BLaER1 treated with 17β-estradiol and CSF1 and Interleukin-3, amounts not matched to agents 10 nM and 100 nM (cell line): ENCODE measurements around the gene ZFP36L2.

Source experiments
- H3K27ac ChIP-seq, 11 experiments: shearing (Covaris generic); formaldehyde crosslinking; 2 replicates each; pipeline ENCODE4 v1.8.1; 2022
- H3K27me3 ChIP-seq, 11 experiments: shearing (Covaris generic); formaldehyde crosslinking; 2 replicates each; pipeline ENCODE4 v1.8.1; 2022
- H3K36me3 ChIP-seq, 11 experiments: shearing (Covaris generic); formaldehyde crosslinking; 2 replicates each; pipeline ENCODE4 v1.8.1; 2022
- H3K4me1 ChIP-seq, 10 experiments: shearing (Covaris generic); formaldehyde crosslinking; 2 replicates each; pipeline ENCODE4 v1.8.1; 2022
- H3K4me2 ChIP-seq, 11 experiments: shearing (Covaris generic); formaldehyde crosslinking; 2 replicates each; pipeline ENCODE4 v1.8.1; 2022
- H3K4me3 ChIP-seq, 10 experiments: shearing (Covaris generic); formaldehyde crosslinking; 2 replicates each; pipeline ENCODE4 v1.8.1; 2022
- H3K9ac ChIP-seq, 11 experiments: shearing (Covaris generic); formaldehyde crosslinking; 2 replicates each; pipeline ENCODE4 v1.8.1; 2022
- H3K9me3 ChIP-seq, 11 experiments: shearing (Covaris generic); formaldehyde crosslinking; replicated peaks in 1 of 11; 2 replicates each; pipeline ENCODE4 v1.8.1; 2022
- H4K20me1 ChIP-seq, 11 experiments: shearing (Covaris generic); formaldehyde crosslinking; 2 replicates each; pipeline ENCODE4 v1.8.1; 2022
- Cebpa-rat ChIP-seq, 11 experiments: shearing (Covaris generic); IDR thresholded peaks; 2 replicates each; pipeline ENCODE4 v1.8.1; 2022

The ZFP36L2 gene

DNA sequence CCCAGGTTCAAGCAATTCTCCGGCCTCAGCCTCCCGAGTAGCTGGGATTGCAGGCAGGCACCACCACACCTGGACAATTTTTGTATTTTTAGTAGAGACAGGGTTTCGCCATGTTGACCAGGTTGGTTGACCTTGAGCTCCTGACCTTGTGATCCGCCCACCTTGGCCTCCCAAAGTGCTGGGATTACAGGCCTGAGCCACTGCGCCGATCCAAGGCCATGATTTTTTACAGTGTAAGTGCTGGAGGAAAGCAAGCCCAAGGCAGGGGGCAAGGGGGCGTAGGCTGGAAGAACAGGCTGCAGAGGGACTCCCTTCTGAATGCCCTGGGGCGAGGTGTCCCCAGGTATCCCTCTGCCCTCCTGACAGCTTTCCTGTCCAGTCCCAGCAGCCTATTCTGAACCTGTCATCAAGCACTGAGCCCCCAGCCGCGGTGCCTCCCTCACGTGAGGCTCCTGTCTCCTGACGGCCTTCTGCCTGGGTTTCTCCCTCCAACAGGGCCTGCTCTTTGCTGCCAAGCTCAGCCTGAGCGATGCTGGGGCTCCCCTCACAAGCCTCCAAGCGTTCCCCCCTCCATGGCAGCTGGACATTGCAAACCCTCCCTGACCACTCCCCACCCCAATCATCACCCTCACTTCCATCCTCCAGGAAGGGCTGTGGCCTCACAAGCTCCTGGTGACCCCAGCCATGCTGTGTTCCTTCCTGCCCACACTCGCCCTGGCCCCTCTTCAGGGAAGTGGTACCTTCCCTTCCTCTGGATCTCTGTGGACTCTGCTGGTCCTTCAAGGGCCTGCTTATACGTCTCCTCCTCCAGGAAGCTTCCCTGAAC is 37.6 kb downstream of the ZFP36L2 start:
- H3K27ac ChIP-seq = peak overlapping the region in 7 of 11 experiments; percentile 45 to 71 (median 65); a peak in 13 of 22 replicates
- H3K9ac ChIP-seq = peak overlapping the region in 5 of 11 experiments; percentile 1 to 58 (median 33); a peak in 6 of 22 replicates
- no peak overlapping the region; a peak in 1 of 20 replicates for H3K4me3 ChIP-seq
- TF ChIP-seq Cebpa-rat (IDR thresholded peaks at IDR 0.05) = no peak
- H4K20me1 ChIP-seq = peaks cover 0 to 98% (median 0%) of the 10 kb centered on the region in 11 experiments; a peak in 3 of 22 replicates
- no peaks in the 10 kb centered on the region; a peak in 2 of 22 replicates for H3K9me3 ChIP-seq
- H3K27me3 ChIP-seq = no peaks in the 10 kb centered on the region
- peak overlapping the region; percentile 31 to 95 (median 76); a peak in 21 of 22 replicates for H3K4me2 ChIP-seq
- peaks cover 78 to 99% (median 92%) of the 10 kb centered on the region in 10 experiments for H3K4me1 ChIP-seq
- H3K36me3 ChIP-seq = peaks cover 0 to 52% (median 0%) of the 10 kb centered on the region in 11 experiments; a peak in 7 of 22 replicates

DNA sequence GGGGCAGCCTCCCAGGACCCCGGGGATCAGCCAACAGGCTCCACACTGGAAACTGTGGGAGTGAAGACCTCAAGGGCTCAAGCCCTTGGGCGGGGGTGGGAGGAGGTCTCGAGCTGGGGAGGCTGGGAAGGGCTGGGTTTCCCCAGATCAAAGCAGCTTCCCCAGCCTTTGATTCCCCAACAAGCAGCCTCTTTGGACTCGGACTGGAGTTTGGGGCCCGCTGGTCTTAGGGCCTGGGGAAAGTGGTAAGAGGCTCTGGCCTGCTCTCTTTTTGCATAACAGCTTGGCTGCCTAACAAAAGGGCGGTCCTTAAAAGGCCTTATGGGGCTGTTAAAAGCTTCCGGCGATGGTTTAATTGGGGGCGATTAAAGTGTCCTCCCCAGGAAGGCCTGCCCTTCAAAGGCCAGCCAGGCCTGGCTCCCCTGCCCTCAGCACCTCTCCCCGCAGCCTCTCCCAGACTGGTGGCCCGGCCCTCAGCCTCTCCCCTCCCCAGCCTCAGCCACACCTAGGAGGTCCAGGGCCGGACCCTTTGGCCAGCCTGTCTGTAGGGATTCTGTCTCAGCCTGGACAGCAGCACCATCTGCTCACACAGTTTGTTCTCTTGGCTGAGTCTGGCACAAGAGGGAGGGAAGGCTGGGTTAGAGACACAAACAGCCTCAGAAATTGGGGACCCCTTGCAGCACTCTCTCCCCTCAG is 39.6 kb downstream of the ZFP36L2 start:
- peak overlapping the region; percentile 29 to 75 (median 65); a peak in 20 of 22 replicates for H3K27ac ChIP-seq
- H3K36me3 ChIP-seq = peaks cover 0 to 60% (median 8%) of the 10 kb centered on the region in 11 experiments; a peak in 10 of 22 replicates
- peaks cover 0 to 98% (median 0%) of the 10 kb centered on the region in 11 experiments; a peak in 3 of 22 replicates for H4K20me1 ChIP-seq
- peaks cover 58 to 94% (median 81%) of the 10 kb centered on the region in 10 experiments for H3K4me1 ChIP-seq
- no peaks in the 10 kb centered on the region; a peak in 2 of 22 replicates for H3K9me3 ChIP-seq
- no peak for TF ChIP-seq Cebpa-rat (IDR thresholded peaks at IDR 0.05)
- H3K27me3 ChIP-seq = no peaks in the 10 kb centered on the region
- peak overlapping the region; percentile 17 to 67 (median 56); a peak in 21 of 22 replicates for H3K9ac ChIP-seq
- H3K4me3 ChIP-seq = no peak overlapping the region; a peak in 1 of 20 replicates
- H3K4me2 ChIP-seq = peak overlapping the region; percentile 64 to 95 (median 76)

DNA sequence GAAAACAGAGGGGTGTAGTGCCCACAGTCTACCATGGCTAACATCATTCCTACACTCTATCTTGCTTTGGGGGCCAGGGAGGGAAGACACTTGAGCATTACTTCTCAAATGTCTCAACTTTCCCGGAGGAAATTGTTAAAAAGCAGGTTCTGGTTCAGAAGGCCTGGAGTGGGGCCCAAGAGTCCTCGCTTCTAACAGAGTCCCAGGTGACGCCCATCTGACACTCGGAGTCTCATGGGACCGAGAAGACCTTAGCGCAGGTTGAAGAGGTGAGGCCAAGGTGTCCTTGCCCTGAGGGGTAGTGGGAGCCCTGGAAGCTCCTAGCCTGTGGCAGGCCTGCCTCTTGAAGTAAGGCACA is 40.1 kb downstream of the ZFP36L2 start:
- Histone ChIP-seq H3K9ac (peak overlapping the region; percentile 17 to 67 (median 56); a peak in 20 of 22 replicates), H3K27me3 (no peaks in the 10 kb centered on the region), H3K4me2 (peak overlapping the region; percentile 64 to 95 (median 76)), H3K36me3 (peaks cover 0 to 63% (median 10%) of the 10 kb centered on the region in 11 experiments; a peak in 10 of 22 replicates), H3K9me3 (no peaks in the 10 kb centered on the region; a peak in 2 of 22 replicates), H3K4me1 (peaks cover 53 to 94% (median 80%) of the 10 kb centered on the region in 10 experiments), H3K27ac (peak overlapping the region; percentile 29 to 75 (median 65); a peak in 20 of 22 replicates), H4K20me1 (peaks cover 0 to 98% (median 0%) of the 10 kb centered on the region in 11 experiments; a peak in 3 of 22 replicates), H3K4me3 (no peak overlapping the region; a peak in 1 of 20 replicates)
- TF ChIP-seq Cebpa-rat (IDR thresholded peaks at IDR 0.05) = no peak

DNA sequence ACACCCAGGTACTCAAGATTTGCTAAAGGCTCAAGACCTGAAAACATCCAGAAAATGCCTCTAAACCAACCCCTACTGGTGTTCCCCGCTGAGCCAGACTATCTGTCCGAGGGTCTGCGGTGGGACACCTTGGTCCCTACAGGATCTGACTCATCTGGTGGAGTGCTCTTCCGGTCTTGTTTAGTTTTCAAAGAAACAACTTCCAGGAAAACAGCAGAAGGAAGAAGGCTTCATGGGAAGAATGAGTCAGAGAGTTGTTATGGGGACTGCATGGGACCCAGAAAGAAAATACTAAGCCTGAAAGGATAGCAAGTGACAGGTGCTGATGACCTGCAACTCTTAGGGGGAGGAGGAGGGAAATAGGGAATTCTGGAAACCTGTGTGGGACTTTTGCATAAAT is 41.3 kb downstream of the ZFP36L2 start:
- TF ChIP-seq Cebpa-rat (IDR thresholded peaks at IDR 0.05) = no peak
- peaks cover 0 to 99% (median 0%) of the 10 kb centered on the region in 11 experiments; a peak in 3 of 22 replicates for H4K20me1 ChIP-seq
- H3K4me1 ChIP-seq = peaks cover 59 to 96% (median 83%) of the 10 kb centered on the region in 10 experiments
- no peak overlapping the region for H3K4me3 ChIP-seq
- no peaks in the 10 kb centered on the region; a peak in 2 of 22 replicates for H3K9me3 ChIP-seq
- H3K4me2 ChIP-seq = peak overlapping the region; percentile 64 to 95 (median 76); a peak in 19 of 22 replicates
- H3K36me3 ChIP-seq = peaks cover 0 to 72% (median 16%) of the 10 kb centered on the region in 11 experiments; a peak in 10 of 22 replicates
- peak overlapping the region in 6 of 11 experiments; percentile 9 to 36 (median 20); a peak in 6 of 22 replicates for H3K27ac ChIP-seq
- no peak overlapping the region for H3K9ac ChIP-seq
- no peaks in the 10 kb centered on the region for H3K27me3 ChIP-seq

DNA sequence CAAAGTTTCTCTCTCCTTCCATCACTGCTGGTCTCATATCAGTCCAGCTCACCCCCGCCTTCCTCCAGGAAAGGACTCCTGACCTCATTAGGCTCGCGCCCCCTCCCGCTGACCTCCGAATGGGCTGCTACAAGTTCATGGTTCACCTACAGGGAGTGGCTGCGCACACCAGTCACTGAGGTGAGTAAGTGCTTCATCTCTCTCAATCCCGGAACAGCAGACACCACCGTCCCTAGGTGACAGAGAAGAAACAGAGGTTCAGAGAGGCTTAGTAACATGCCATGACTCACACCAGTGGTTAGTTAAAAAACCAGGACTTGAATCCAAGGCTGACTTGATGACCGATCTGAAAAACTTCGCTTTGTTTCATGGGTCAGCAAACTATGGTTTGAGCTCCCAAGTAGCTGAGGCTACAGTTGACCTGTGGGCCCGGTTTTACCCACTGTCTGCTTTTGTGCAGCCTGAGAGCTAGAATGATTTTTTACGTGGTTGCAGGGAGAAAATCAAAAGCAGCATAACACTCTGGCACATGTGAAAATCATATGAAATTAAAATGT is 42.0 kb downstream of the ZFP36L2 start:
- H3K27ac ChIP-seq = peak overlapping the region in 5 of 11 experiments; percentile 9 to 36 (median 18); a peak in 4 of 22 replicates
- no peak overlapping the region for H3K4me3 ChIP-seq
- peak overlapping the region in 8 of 11 experiments; percentile 18 to 95 (median 76); a peak in 8 of 22 replicates for H3K4me2 ChIP-seq
- peaks cover 62 to 95% (median 83%) of the 10 kb centered on the region in 10 experiments for H3K4me1 ChIP-seq
- TF ChIP-seq Cebpa-rat (IDR thresholded peaks at IDR 0.05) = no peak
- H3K9me3 ChIP-seq = no peaks in the 10 kb centered on the region; a peak in 2 of 22 replicates
- peaks cover 0 to 97% (median 0%) of the 10 kb centered on the region in 11 experiments; a peak in 3 of 22 replicates for H4K20me1 ChIP-seq
- H3K27me3 ChIP-seq = no peaks in the 10 kb centered on the region
- peaks cover 0 to 72% (median 16%) of the 10 kb centered on the region in 11 experiments; a peak in 10 of 22 replicates for H3K36me3 ChIP-seq
- no peak overlapping the region for H3K9ac ChIP-seq

DNA sequence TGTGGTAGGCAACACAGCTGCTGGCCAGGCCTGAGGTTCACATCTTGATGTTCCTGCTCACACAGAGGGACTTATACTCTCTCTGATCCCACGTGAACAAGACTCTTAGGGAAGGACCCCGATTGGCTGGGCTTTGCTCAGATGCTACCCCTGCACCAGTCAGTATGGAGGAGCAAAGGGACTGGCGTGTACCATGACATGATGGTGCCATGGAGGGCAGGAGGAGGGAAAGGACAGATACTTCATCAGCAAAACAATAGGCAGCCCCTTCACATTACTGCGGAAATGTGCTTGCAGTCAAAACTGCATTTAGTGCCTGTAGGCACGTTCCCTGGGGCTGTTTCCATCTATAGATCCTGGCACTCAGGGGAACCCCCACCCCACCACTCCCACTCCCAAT is 42.7 kb downstream of the ZFP36L2 start:
- H3K9me3 ChIP-seq = no peaks in the 10 kb centered on the region; a peak in 2 of 22 replicates
- H3K4me1 ChIP-seq = peaks cover 65 to 95% (median 83%) of the 10 kb centered on the region in 10 experiments
- no peak overlapping the region for H3K4me2 ChIP-seq
- H3K27ac ChIP-seq = peak overlapping the region in 2 of 11 experiments; percentile 22 to 32; a peak in 1 of 22 replicates
- H3K4me3 ChIP-seq = no peak overlapping the region
- TF ChIP-seq Cebpa-rat (IDR thresholded peaks at IDR 0.05) = no peak
- H3K27me3 ChIP-seq = no peaks in the 10 kb centered on the region
- no peak overlapping the region for H3K9ac ChIP-seq
- peaks cover 0 to 68% (median 16%) of the 10 kb centered on the region in 11 experiments; a peak in 10 of 22 replicates for H3K36me3 ChIP-seq
- peaks cover 0 to 97% (median 0%) of the 10 kb centered on the region in 11 experiments; a peak in 3 of 22 replicates for H4K20me1 ChIP-seq

DNA sequence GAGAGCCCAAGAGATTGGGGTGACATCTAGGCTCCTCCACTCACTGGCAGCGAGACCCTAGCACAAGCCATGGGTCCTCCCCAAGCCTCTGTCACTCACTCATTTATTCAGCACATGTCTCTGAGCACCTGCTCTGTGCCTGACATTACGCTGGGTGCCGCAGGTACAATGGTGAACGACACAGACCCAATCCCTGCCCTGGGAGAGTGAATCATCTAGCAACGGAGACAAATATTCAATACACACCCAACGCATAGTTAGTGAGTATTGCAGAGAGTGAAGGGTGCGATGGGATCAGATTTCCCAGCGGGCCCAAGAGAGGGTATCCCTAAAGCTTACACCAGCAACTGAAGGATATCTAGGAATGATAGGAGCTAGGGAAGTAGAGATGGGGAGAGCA is 45.5 kb downstream of the ZFP36L2 start:
- H3K36me3 ChIP-seq = peaks cover 0 to 69% (median 16%) of the 10 kb centered on the region in 11 experiments; a peak in 10 of 22 replicates
- H3K27ac ChIP-seq = peak overlapping the region in 8 of 11 experiments; percentile 18 to 94 (median 62); a peak in 14 of 22 replicates
- TF ChIP-seq Cebpa-rat (IDR thresholded peaks at IDR 0.05) = no peak
- H3K4me3 ChIP-seq = no peak overlapping the region
- peak overlapping the region in 10 of 11 experiments; percentile 3 to 98 (median 50); a peak in 16 of 22 replicates for H3K4me2 ChIP-seq
- no peaks in the 10 kb centered on the region for H3K27me3 ChIP-seq
- H4K20me1 ChIP-seq = peaks cover 0 to 97% (median 0%) of the 10 kb centered on the region in 11 experiments; a peak in 3 of 22 replicates
- no peaks in the 10 kb centered on the region; a peak in 2 of 22 replicates for H3K9me3 ChIP-seq
- peaks cover 65 to 95% (median 83%) of the 10 kb centered on the region in 10 experiments for H3K4me1 ChIP-seq
- peak overlapping the region in 5 of 11 experiments; percentile 9 to 25 (median 12); a peak in 6 of 22 replicates for H3K9ac ChIP-seq
